GM12891 (cell line): ENCODE results near the gene NUMB.
"Not testable (repeated sequence)": the region's sequence is repeated elsewhere in the genome, so short reads cannot be mapped to it uniquely, and the experiment has no call there.

ENCODE experiments used
- DNase-seq: peaks from one replicate; pipeline ENCODE4 v3.0.0; 2011; ENCODE audit warnings: low spot score; ENCODE audit not compliant: insufficient read length
- FAIRE-seq: peaks from 2 replicates; lab custom pipeline; 2011; peaks lifted over from hg19 to GRCh38; lab: Jason Lieb, UNC
- PAX5 ChIP-seq: IDR thresholded peaks from 2 replicates; pipeline ENCODE4 v1.6.1; 2011; ENCODE audit warnings: low read length, moderate library complexity, mild to moderate bottlenecking; ENCODE audit not compliant: insufficient read depth, severe bottlenecking
- POLR2A ChIP-seq: IDR thresholded peaks from 2 replicates; pipeline ENCODE4 v1.6.1; 2011; ENCODE audit warnings: low read depth, low read length, control low read depth
- POLR2AphosphoS5 ChIP-seq: IDR thresholded peaks from 2 replicates; pipeline ENCODE4 v1.6.1; 2011; ENCODE audit warnings: low read depth, low read length, control low read depth
- POU2F2 ChIP-seq: IDR thresholded peaks from 2 replicates; pipeline ENCODE4 v1.6.1; 2011; ENCODE audit warnings: low read depth, mild to moderate bottlenecking, control low read depth, low read length, moderate library complexity
- SPI1 ChIP-seq: IDR thresholded peaks from 2 replicates; pipeline ENCODE4 v1.6.1; 2011; ENCODE audit warnings: low read depth, low read length, control low read depth
- TAF1 ChIP-seq: IDR thresholded peaks from 2 replicates; pipeline ENCODE4 v1.6.1; 2011; ENCODE audit warnings: low read depth, low read length, control low read depth

The NUMB gene

GRCh38 chr14:73394317-73394716 lies 64.0 kb downstream of the NUMB start:
- FAIRE-seq (no peak), DNase-seq (no peak)
- TF ChIP-seq PAX5 (no peak), POLR2A (no peak), SPI1 (no peak), POLR2AphosphoS5 (no peak), TAF1 (no peak), POU2F2 (no peak)

GRCh38 chr14:73393375-73393774 lies 65.0 kb downstream of the NUMB start:
- TF ChIP-seq POU2F2 (no peak), POLR2AphosphoS5 (no peak), SPI1 (no peak), POLR2A (no peak), TAF1 (no peak), PAX5 (no peak)
- FAIRE-seq (peak; percentile 35), DNase-seq (no peak)

- peak; percentile 76 for FAIRE-seq
- TF ChIP-seq TAF1 = no peak
- peak; percentile 78 for TF ChIP-seq SPI1
- no peak for DNase-seq
Observed at GRCh38 chr14:73392329-73393257, 65.8 kb downstream of the NUMB start.

GRCh38 chr14:73387860-73388259 lies 70.5 kb downstream of the NUMB start:
- not testable (repeated sequence) for DNase-seq
- FAIRE-seq = peak; percentile 94

DNA sequence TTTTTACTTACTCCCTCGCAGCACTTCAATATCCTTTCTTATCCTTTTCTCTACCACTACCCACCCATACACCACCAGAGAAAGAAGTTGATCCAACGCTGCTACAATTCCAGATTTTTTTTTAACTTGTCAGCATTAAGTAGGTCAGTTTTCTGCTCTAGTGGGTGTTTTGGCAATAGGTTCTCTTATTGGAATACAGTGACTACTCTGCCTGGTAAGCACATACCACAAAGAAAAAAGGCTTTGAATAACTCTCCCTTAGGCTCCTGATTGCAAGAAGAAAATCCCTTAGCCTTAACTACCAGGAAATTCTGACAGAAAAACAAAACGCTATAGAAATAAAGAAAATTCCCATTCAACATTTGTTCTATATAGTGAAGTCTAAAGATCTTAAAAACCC lies 72.0 kb downstream of the NUMB start:
- TF ChIP-seq POU2F2 = no peak
- TF ChIP-seq PAX5 = no peak
- no peak for TF ChIP-seq SPI1
- no peak for TF ChIP-seq POLR2AphosphoS5
- no peak for TF ChIP-seq POLR2A
- TF ChIP-seq TAF1 = no peak
- DNase-seq (no peak), FAIRE-seq (no peak)

DNA sequence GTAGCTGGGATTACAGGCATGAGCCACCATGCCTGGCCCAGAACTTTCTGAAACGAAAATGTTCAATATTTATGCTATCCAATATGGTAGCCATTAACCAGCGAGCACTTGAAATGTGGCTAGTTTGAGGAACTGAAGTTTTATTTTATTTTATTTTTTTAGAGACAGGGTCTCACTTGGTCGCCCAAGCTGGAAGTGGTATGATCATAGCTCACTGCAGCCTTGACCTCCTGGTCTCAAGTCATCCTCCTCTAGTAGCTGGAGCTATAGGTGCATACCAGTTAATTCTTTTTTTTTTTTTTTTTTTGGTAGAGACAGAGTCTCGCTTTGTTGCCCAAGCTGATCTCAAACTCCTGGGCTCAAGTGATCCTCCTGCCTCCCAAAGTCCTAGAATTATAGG lies 73.3 kb downstream of the NUMB start:
- peak; percentile 90 for FAIRE-seq
- DNase-seq = not testable (repeated sequence)

GRCh38 chr14:73383356-73383755 lies 75.0 kb downstream of the NUMB start:
- no peak for FAIRE-seq
- TF ChIP-seq POLR2AphosphoS5 (no peak), POLR2A (no peak), TAF1 (no peak), SPI1 (no peak)
- no peak for DNase-seq

GRCh38 chr14:73381380-73382013 lies 76.8 kb downstream of the NUMB start:
- TF ChIP-seq POLR2A (no peak), POLR2AphosphoS5 (no peak), TAF1 (no peak), PAX5 (no peak), SPI1 (no peak), POU2F2 (no peak)
- DNase-seq (no peak), FAIRE-seq (no peak)

- TF ChIP-seq PAX5 (no peak), POU2F2 (no peak), SPI1 (no peak), POLR2A (no peak), TAF1 (no peak), POLR2AphosphoS5 (no peak)
Observed at GRCh38 chr14:73376585-73376984, 81.8 kb downstream of the NUMB start.

GRCh38 chr14:73375861-73376260 lies 82.5 kb downstream of the NUMB start:
- TF ChIP-seq TAF1 (no peak), POU2F2 (no peak), PAX5 (no peak), POLR2AphosphoS5 (no peak), POLR2A (no peak), SPI1 (no peak)
- FAIRE-seq = no peak
- DNase-seq = no peak

More at GRCh38 chr14:73376585-73376984, 81.8 kb downstream of the NUMB start:
- FAIRE-seq (no peak), DNase-seq (no peak)
